Astrocyte (in vitro differentiated cells and primary cell): ENCODE data around the gene CDKAL1. TPM values are rescaled to one million over a fixed set of nuclear protein-coding genes. Genes with fewer than 3 reads are reported as not detected.

Experiments
- DNase-seq: peaks from one replicate; pipeline ENCODE4 v3.0.0-alpha.2; 2010; ENCODE audit warnings: low read depth
- FAIRE-seq: peaks from 2 replicates; lab custom pipeline; 2011; peaks lifted over from hg19 to GRCh38; lab: Jason Lieb, UNC
- H2AFZ ChIP-seq: 2 replicates; pipeline ENCODE4 v1.6.0; 2012; ENCODE audit warnings: low read depth, low read length, inconsistent platforms
- H3K27ac ChIP-seq: 2 replicates; pipeline ENCODE4 v1.5.1; 2011; ENCODE audit warnings: low read depth, low read length, inconsistent platforms
- H3K27me3 ChIP-seq: 2 replicates; pipeline ENCODE4 v1.6.0; 2011; ENCODE audit warnings: low read length, inconsistent platforms; ENCODE audit not compliant: insufficient read depth
- H3K36me3 ChIP-seq: 2 replicates; pipeline ENCODE4 v1.5.1; 2011; ENCODE audit warnings: low read length, inconsistent platforms; ENCODE audit not compliant: insufficient read depth
- H3K4me1 ChIP-seq: 2 replicates; pipeline ENCODE4 v1.5.1; 2011; ENCODE audit warnings: low read length, inconsistent platforms; ENCODE audit not compliant: insufficient read depth
- H3K4me2 ChIP-seq: 2 replicates; pipeline ENCODE4 v1.6.0; 2012; ENCODE audit warnings: low read length, inconsistent platforms
- H3K4me3 ChIP-seq: 2 replicates; pipeline ENCODE4 v1.5.1; 2011; ENCODE audit warnings: low read depth, mild to moderate bottlenecking, low read length, inconsistent platforms; ENCODE audit not compliant: insufficient read depth
- H3K79me2 ChIP-seq: 2 replicates; pipeline ENCODE4 v1.6.0; 2012; ENCODE audit warnings: mild to moderate bottlenecking, low read length, inconsistent platforms; ENCODE audit not compliant: insufficient read depth
- H3K9ac ChIP-seq: 2 replicates; pipeline ENCODE4 v1.6.0; 2012; ENCODE audit warnings: mild to moderate bottlenecking, low read length, inconsistent platforms
- H3K9me3 ChIP-seq: 2 replicates; pipeline ENCODE4 v1.5.1; 2012; ENCODE audit warnings: low read depth, mild to moderate bottlenecking, low read length, inconsistent platforms; ENCODE audit not compliant: insufficient read depth
- H4K20me1 ChIP-seq: 2 replicates; pipeline ENCODE4 v1.6.0; 2012; ENCODE audit warnings: low read length, inconsistent platforms; ENCODE audit not compliant: insufficient read depth
- H3K27ac Mint-ChIP-seq: one replicate; pipeline ENCODE4 v1.8.0; 2021; ENCODE audit warnings: mild to moderate bottlenecking, mixed read lengths; ENCODE audit not compliant: unreplicated experiment
- H3K27me3 Mint-ChIP-seq: one replicate; pipeline ENCODE4 v1.8.0; 2021; ENCODE audit warnings: low read depth, mixed read lengths; ENCODE audit not compliant: unreplicated experiment
- H3K36me3 Mint-ChIP-seq: one replicate; pipeline ENCODE4 v1.8.0; 2021; ENCODE audit warnings: low read depth, mixed read lengths; ENCODE audit not compliant: unreplicated experiment
- H3K4me1 Mint-ChIP-seq: one replicate; pipeline ENCODE4 v1.8.0; 2021; ENCODE audit warnings: low read depth, mixed read lengths; ENCODE audit not compliant: unreplicated experiment
- H3K4me3 Mint-ChIP-seq: one replicate; pipeline ENCODE4 v1.8.0; 2021; ENCODE audit warnings: mild to moderate bottlenecking, moderate library complexity, mixed read lengths; ENCODE audit not compliant: unreplicated experiment
- H3K9me3 Mint-ChIP-seq: one replicate; pipeline ENCODE4 v1.8.0; 2021; ENCODE audit warnings: mild to moderate bottlenecking, mixed read lengths; ENCODE audit not compliant: unreplicated experiment
- EZH2 ChIP-seq: IDR thresholded peaks from 2 replicates; pipeline ENCODE4 v1.6.1; 2012; ENCODE audit warnings: mild to moderate bottlenecking, low read length, inconsistent platforms; ENCODE audit not compliant: insufficient read depth
- total RNA-seq: library from RNA; stranded (reverse); gene quantifications from 2 replicates; pipeline ENCODE4 v1.2.1, GENCODE V29; 2021
- TF ChIP-seq, protein P1 (sequence below): IDR thresholded peaks from 2 replicates; pipeline ENCODE4 v1.5.1; 2011; ENCODE audit warnings: low read depth, mild to moderate bottlenecking, inconsistent platforms, low read length, moderate library complexity; ENCODE audit not compliant: insufficient read depth

The CDKAL1 gene
- total RNA-seq, 1 donor from 2014 or later: 13.7 TPM

DNA sequence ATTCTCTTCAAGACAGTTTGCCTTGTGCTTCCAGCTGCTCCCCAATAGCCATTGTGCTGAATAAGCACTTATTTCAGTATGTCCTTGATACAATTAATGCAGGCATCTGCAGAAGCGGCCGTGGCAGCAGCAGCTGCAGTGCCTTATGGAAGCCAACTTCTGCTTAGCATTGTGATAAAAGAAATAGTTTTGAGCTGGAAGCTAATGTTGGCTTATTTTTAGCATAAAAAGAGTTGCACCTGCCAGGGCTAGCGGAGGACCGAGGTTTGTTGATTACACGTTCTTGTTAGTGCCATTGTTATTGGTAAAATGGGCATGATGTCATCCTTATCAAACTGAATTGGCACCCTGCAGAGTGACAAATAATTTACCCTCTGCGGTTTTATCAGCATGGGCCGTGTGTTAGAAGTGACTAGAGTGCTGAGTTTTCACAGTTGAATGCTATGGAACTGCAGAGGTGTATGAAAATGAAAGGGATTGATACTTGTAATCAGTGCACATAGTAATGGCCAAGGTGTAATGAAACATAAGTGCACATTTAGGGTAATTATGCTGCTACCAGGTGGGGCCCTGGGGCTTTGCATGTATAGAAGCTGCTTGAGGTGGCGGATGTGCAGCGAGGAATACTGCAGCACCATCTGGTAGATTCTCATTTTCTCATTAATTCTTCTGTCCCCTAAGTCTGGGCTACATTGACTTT, 334.3 kb downstream of the CDKAL1 start:
- Histone ChIP-seq H3K4me3 (no peak overlapping the region), H3K9me3 (no peaks in the 10 kb centered on the region), H3K36me3 (no peaks in the 10 kb centered on the region), H3K27ac (no peak overlapping the region), H3K79me2 (no peaks in the 10 kb centered on the region), H3K4me2 (no peak overlapping the region), H3K9ac (no peak overlapping the region), H2AFZ (no peak overlapping the region), H3K27me3 (no peaks in the 10 kb centered on the region), H4K20me1 (no peaks in the 10 kb centered on the region), H3K4me1 (peaks cover 4% of the 10 kb centered on the region)
- Mint-ChIP-seq H3K36me3 (no peaks in the 10 kb centered on the region), H3K4me1 (peaks cover 12% of the 10 kb centered on the region), H3K27ac (no peak overlapping the region), H3K4me3 (no peak overlapping the region), H3K27me3 (no peaks in the 10 kb centered on the region), H3K9me3 (no peaks in the 10 kb centered on the region)
- TF ChIP-seq, protein P1, sequence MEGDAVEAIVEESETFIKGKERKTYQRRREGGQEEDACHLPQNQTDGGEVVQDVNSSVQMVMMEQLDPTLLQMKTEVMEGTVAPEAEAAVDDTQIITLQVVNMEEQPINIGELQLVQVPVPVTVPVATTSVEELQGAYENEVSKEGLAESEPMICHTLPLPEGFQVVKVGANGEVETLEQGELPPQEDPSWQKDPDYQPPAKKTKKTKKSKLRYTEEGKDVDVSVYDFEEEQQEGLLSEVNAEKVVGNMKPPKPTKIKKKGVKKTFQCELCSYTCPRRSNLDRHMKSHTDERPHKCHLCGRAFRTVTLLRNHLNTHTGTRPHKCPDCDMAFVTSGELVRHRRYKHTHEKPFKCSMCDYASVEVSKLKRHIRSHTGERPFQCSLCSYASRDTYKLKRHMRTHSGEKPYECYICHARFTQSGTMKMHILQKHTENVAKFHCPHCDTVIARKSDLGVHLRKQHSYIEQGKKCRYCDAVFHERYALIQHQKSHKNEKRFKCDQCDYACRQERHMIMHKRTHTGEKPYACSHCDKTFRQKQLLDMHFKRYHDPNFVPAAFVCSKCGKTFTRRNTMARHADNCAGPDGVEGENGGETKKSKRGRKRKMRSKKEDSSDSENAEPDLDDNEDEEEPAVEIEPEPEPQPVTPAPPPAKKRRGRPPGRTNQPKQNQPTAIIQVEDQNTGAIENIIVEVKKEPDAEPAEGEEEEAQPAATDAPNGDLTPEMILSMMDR: no peak
- no peak for TF ChIP-seq EZH2
- no peak for FAIRE-seq
- no peak for DNase-seq

DNA sequence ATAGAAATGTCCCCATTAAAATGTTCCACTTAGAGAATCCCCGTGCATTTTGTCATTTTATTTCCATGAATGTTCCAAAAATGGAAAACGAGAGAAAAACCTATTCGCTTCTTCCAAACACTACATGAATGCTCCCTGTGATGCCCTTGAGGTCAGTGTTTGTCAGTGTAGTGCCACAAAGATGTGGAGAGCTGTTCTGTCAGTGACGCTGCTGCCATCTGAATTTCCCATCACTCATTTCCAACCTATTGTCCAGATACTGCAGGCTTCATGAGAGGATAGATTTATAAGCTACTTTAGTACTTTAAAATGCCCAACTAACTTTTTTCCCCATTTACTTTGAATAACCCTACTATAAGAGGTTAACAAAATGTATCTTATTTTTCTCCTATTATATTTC, 335.8 kb downstream of the CDKAL1 start:
- DNase-seq: no peak
- no peaks in the 10 kb centered on the region for H4K20me1 ChIP-seq
- H3K36me3 ChIP-seq: no peaks in the 10 kb centered on the region
- no peaks in the 10 kb centered on the region for H3K79me2 ChIP-seq
- TF ChIP-seq, protein P1: no peak
- TF ChIP-seq EZH2: no peak
- no peak overlapping the region for H3K27ac ChIP-seq
- no peak overlapping the region for H3K4me2 ChIP-seq
- no peak overlapping the region for H3K4me3 Mint-ChIP-seq
- H3K9me3 Mint-ChIP-seq: no peaks in the 10 kb centered on the region
- H3K4me1 Mint-ChIP-seq: peaks cover 12% of the 10 kb centered on the region
- H3K27ac Mint-ChIP-seq: no peak overlapping the region
- no peaks in the 10 kb centered on the region for H3K27me3 Mint-ChIP-seq
- no peaks in the 10 kb centered on the region for H3K36me3 Mint-ChIP-seq
- H3K4me3 ChIP-seq: no peak overlapping the region
- no peaks in the 10 kb centered on the region for H3K9me3 ChIP-seq
- H3K9ac ChIP-seq: no peak overlapping the region
- no peak overlapping the region for H2AFZ ChIP-seq
- FAIRE-seq: no peak
- no peaks in the 10 kb centered on the region for H3K27me3 ChIP-seq
- peaks cover 4% of the 10 kb centered on the region for H3K4me1 ChIP-seq

DNA sequence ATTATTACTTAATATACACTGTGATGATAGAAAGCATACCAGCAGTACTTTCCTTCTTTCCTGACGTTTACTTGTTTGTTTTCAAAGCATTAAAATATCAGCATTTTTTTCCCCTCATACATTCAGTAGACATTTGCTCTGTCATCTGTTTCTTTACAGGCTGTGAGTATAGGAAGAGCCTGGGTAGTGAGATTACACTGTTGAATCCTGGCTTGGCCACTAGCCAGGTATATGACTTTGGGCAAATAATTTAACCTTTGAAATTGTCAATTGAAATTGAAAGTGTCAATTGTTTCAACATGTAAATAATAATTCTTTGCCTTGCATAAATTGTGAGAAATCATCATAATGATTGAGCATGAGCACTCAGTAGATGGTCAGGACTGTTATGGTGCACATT, 336.2 kb downstream of the CDKAL1 start:
- Histone ChIP-seq H3K9me3 (no peaks in the 10 kb centered on the region), H3K4me3 (no peak overlapping the region), H4K20me1 (no peaks in the 10 kb centered on the region), H3K4me2 (no peak overlapping the region), H2AFZ (no peak overlapping the region), H3K27ac (no peak overlapping the region), H3K36me3 (no peaks in the 10 kb centered on the region), H3K27me3 (no peaks in the 10 kb centered on the region), H3K9ac (no peak overlapping the region), H3K79me2 (no peaks in the 10 kb centered on the region), H3K4me1 (peaks cover 6% of the 10 kb centered on the region)
- Mint-ChIP-seq H3K36me3 (no peaks in the 10 kb centered on the region), H3K27ac (no peak overlapping the region), H3K4me1 (peaks cover 14% of the 10 kb centered on the region), H3K4me3 (no peak overlapping the region), H3K9me3 (no peaks in the 10 kb centered on the region), H3K27me3 (no peaks in the 10 kb centered on the region)
- no peak for TF ChIP-seq EZH2
- TF ChIP-seq, protein P1: no peak
- DNase-seq (no peak), FAIRE-seq (no peak)
